B cell (primary cell): ENCODE results near the gene CKAP2.
"Not testable (repeated sequence)": the region's sequence is repeated elsewhere in the genome, so short reads cannot be mapped to it uniquely, and the experiment has no call there.

Experiments used
- CTCF ChIP-seq: fragments of 200-600 bp; IDR thresholded peaks from one replicate; pipeline ENCODE4 v1.8.0; 2022; ENCODE audit warnings: antibody characterized with exemption, mild to moderate bottlenecking
- EZH2 ChIP-seq: IDR thresholded peaks from 2 replicates; pipeline ENCODE4 v1.6.1; 2012; ENCODE audit warnings: borderline replicate concordance, low read depth, mild to moderate bottlenecking, moderate library complexity, low read length; ENCODE audit not compliant: insufficient read depth, poor library complexity, severe bottlenecking

- not testable (repeated sequence) for TF ChIP-seq EZH2, CTCF
These were observed 47.8 kb upstream of the CKAP2 start for GRCh38 chr13:52407436-52407835.
